NB4 (cell line): Measurements from ENCODE around the gene PLXDC2.

Experiments
- DNase-seq: peaks from one replicate; pipeline ENCODE4 v3.0.0; 2010; ENCODE audit warnings: low read depth
- H3K4me3 ChIP-seq: one replicate; pipeline ENCODE4 v1.5.1; 2011; ENCODE audit warnings: mild to moderate bottlenecking, low read depth, low read length, moderate library complexity
- CTCF ChIP-seq: IDR thresholded peaks from one replicate; pipeline ENCODE4 v1.5.1; 2012; ENCODE audit warnings: low read depth, low read length
- MAX ChIP-seq: IDR thresholded peaks from 2 replicates; pipeline ENCODE4 v1.6.1; 2011; ENCODE audit warnings: low read depth, low read length
- MYC ChIP-seq: IDR thresholded peaks from 2 replicates; pipeline ENCODE4 v1.6.1; 2011; ENCODE audit warnings: low read depth, low read length
- POLR2A ChIP-seq: IDR thresholded peaks from 2 replicates; pipeline ENCODE4 v1.6.1; 2011; ENCODE audit warnings: mild to moderate bottlenecking; ENCODE audit not compliant: insufficient read length; ENCODE audit errors: extremely low read depth

PLXDC2 gene

GRCh38 chr10:19941206-19941880, 125.1 kb downstream of the PLXDC2 start:
- H3K4me3 ChIP-seq: no peak overlapping the region
- no peak for TF ChIP-seq CTCF
- no peak for TF ChIP-seq MYC
- TF ChIP-seq MAX: no peak
- no peak for TF ChIP-seq POLR2A
- no peak for DNase-seq

GRCh38 chr10:19944911-19945663, 128.9 kb downstream of the PLXDC2 start:
- no peak for DNase-seq

GRCh38 chr10:19946245-19946644, 130.0 kb downstream of the PLXDC2 start:
- no peak for DNase-seq
- H3K4me3 ChIP-seq: no peak overlapping the region
- no peak for TF ChIP-seq MYC
- no peak for TF ChIP-seq CTCF
- TF ChIP-seq POLR2A: no peak
- TF ChIP-seq MAX: no peak

More at GRCh38 chr10:19944911-19945663, 128.9 kb downstream of the PLXDC2 start:
- H3K4me3 ChIP-seq: no peak overlapping the region
- no peak for TF ChIP-seq POLR2A
- no peak for TF ChIP-seq MAX
- no peak for TF ChIP-seq CTCF
- no peak for TF ChIP-seq MYC

GRCh38 chr10:19946791-19947190, 130.6 kb downstream of the PLXDC2 start:
- no peak overlapping the region for H3K4me3 ChIP-seq
- TF ChIP-seq CTCF: no peak
- no peak for DNase-seq

GRCh38 chr10:19947215-19947614, 131.0 kb downstream of the PLXDC2 start:
- no peak for TF ChIP-seq CTCF
- TF ChIP-seq POLR2A: no peak
- TF ChIP-seq MAX: no peak
- no peak for TF ChIP-seq MYC
- H3K4me3 ChIP-seq: no peak overlapping the region
- DNase-seq: no peak

- no peak for DNase-seq
- H3K4me3 ChIP-seq: no peak overlapping the region
- TF ChIP-seq CTCF (no peak), MYC (no peak), MAX (no peak)
These were observed 131.4 kb downstream of the PLXDC2 start for GRCh38 chr10:19947656-19948055.
